HAP-1 (cell line): ENCODE data around the gene MAGEA1.
A peak's percentile ranks its signal among the peaks of the same experiment; 100 is the strongest.

Experiments used
- DNase-seq, 2 experiments: peaks; one replicate each; pipeline ENCODE4 v3.0.0-alpha.2; 2016 to 2020; ENCODE audit warnings: low spot score in 2 of 2
- H3K27me3 ChIP-seq: fragments of 250-450 bp; sonication (Bioruptor Pico); 2 replicates; pipeline ENCODE4 v1.5.1; 2020; ENCODE audit warnings: low read depth, mild to moderate bottlenecking, moderate library complexity
- H3K36me3 ChIP-seq: fragments of 250-450 bp; sonication (Bioruptor Pico); replicated peaks from 2 replicates; pipeline ENCODE4 v1.5.1; 2020; ENCODE audit warnings: mild to moderate bottlenecking
- H3K4me1 ChIP-seq: fragments of 250-450 bp; sonication (Bioruptor Pico); 2 replicates; pipeline ENCODE4 v1.5.1; 2020; ENCODE audit warnings: mild to moderate bottlenecking
- H3K4me3 ChIP-seq: fragments of 250-450 bp; sonication (Bioruptor Pico); 2 replicates; pipeline ENCODE4 v1.5.1; 2020; ENCODE audit warnings: mild to moderate bottlenecking, moderate library complexity
- H3K9me3 ChIP-seq: fragments of 250-450 bp; sonication (Bioruptor Pico); 2 replicates; pipeline ENCODE4 v1.5.1; 2020; ENCODE audit warnings: mild to moderate bottlenecking, moderate library complexity
- in situ Hi-C: fragments of 300-500 bp; cut with MboI; formaldehyde crosslinking; loops from 3 replicates; pipeline ENCODE4 v1.14.3; 2020; ENCODE audit warnings: low sequenced_read_pairs, inconsistent platforms, mixed read lengths

Gene MAGEA1

GRCh38 chrX:153206425-153207046, 27.5 kb downstream of the MAGEA1 start:
- no peak overlapping the region for H3K4me3 ChIP-seq
- peaks cover 19% of the 10 kb centered on the region for H3K27me3 ChIP-seq
- in situ Hi-C loops, result no loop called here
- DNase-seq, result no peak
- H3K36me3 ChIP-seq, result no peaks in the 10 kb centered on the region
- H3K9me3 ChIP-seq, result no peaks in the 10 kb centered on the region
- H3K4me1 ChIP-seq, result no peaks in the 10 kb centered on the region; the same call in 1 of the 2 replicates

GRCh38 chrX:153209347-153209746, 30.3 kb downstream of the MAGEA1 start:
- in situ Hi-C loops, result no loop called here
- H3K27me3 ChIP-seq, result peaks cover 16% of the 10 kb centered on the region
- H3K9me3 ChIP-seq, result no peaks in the 10 kb centered on the region; the same call in 1 of the 2 replicates
- H3K4me3 ChIP-seq, result no peak overlapping the region
- DNase-seq, result no peak
- no peaks in the 10 kb centered on the region for H3K36me3 ChIP-seq
- H3K4me1 ChIP-seq, result no peaks in the 10 kb centered on the region; the same call in 1 of the 2 replicates

- in situ Hi-C loops, result no loop called here
- Histone ChIP-seq H3K36me3 (no peaks in the 10 kb centered on the region), H3K4me1 (no peaks in the 10 kb centered on the region), H3K9me3 (no peaks in the 10 kb centered on the region; the same call in 1 of the 2 replicates), H3K4me3 (no peak overlapping the region), H3K27me3 (peaks cover 30% of the 10 kb centered on the region)
- DNase-seq, result no peak
Measured at GRCh38 chrX:153214934-153215333, 35.9 kb downstream of the MAGEA1 start.

- in situ Hi-C loops, result no loop called here
- DNase-seq, result no peak
- H3K4me1 ChIP-seq, result no peaks in the 10 kb centered on the region
- H3K4me3 ChIP-seq, result no peak overlapping the region
- H3K36me3 ChIP-seq, result no peaks in the 10 kb centered on the region
- peaks cover 34% of the 10 kb centered on the region for H3K27me3 ChIP-seq
- H3K9me3 ChIP-seq, result no peaks in the 10 kb centered on the region; the same call in 1 of the 2 replicates
Measured at GRCh38 chrX:153216926-153217325, 37.8 kb downstream of the MAGEA1 start.

- Histone ChIP-seq H3K4me3 (no peak overlapping the region), H3K27me3 (peaks cover 16% of the 10 kb centered on the region), H3K36me3 (no peaks in the 10 kb centered on the region), H3K4me1 (no peaks in the 10 kb centered on the region), H3K9me3 (no peaks in the 10 kb centered on the region)
- no peak for DNase-seq
- in situ Hi-C loops, result loop anchor here (25.0 kb wide), 1 partner anchor 138 kb away; no protein-coding TSS in a partner anchor
Measured at GRCh38 chrX:153225438-153226098, 46.5 kb downstream of the MAGEA1 start.

GRCh38 chrX:153226344-153227185, 47.5 kb downstream of the MAGEA1 start:
- DNase-seq, result peak; percentile 13 to 82
- Histone ChIP-seq H3K36me3 (no peaks in the 10 kb centered on the region), H3K9me3 (no peaks in the 10 kb centered on the region), H3K4me3 (no peak overlapping the region), H3K4me1 (no peaks in the 10 kb centered on the region), H3K27me3 (peaks cover 16% of the 10 kb centered on the region)
- in situ Hi-C loops, result loop anchor here (25.0 kb wide), 1 partner anchor 139 kb away; no protein-coding TSS in a partner anchor
